GM12873 (cell line): Measurements from ENCODE around the gene IQGAP3.

Source experiments
- CTCF ChIP-seq: IDR thresholded peaks from 2 replicates; pipeline ENCODE4 v1.5.1; 2012; ENCODE audit warnings: low read depth, mild to moderate bottlenecking, moderate library complexity, low read length, control low read depth; ENCODE audit not compliant: insufficient read depth; ENCODE audit errors: missing control alignments

IQGAP3 gene

GRCh38 chr1:156524481-156524869 is 47.9 kb downstream of the IQGAP3 start:
- TF ChIP-seq CTCF, result no peak

- no peak for TF ChIP-seq CTCF
These were observed 48.4 kb downstream of the IQGAP3 start for GRCh38 chr1:156523801-156524480.

GRCh38 chr1:156522443-156522970 is 49.9 kb downstream of the IQGAP3 start:
- no peak for TF ChIP-seq CTCF

GRCh38 chr1:156517748-156518147 is 54.6 kb downstream of the IQGAP3 start:
- no peak for TF ChIP-seq CTCF

GRCh38 chr1:156516821-156517220 is 55.5 kb downstream of the IQGAP3 start:
- TF ChIP-seq CTCF, result no peak

- no peak for TF ChIP-seq CTCF
These were observed 56.4 kb downstream of the IQGAP3 start for GRCh38 chr1:156515956-156516355.

GRCh38 chr1:156513185-156513584 is 59.2 kb downstream of the IQGAP3 start:
- no peak for TF ChIP-seq CTCF
